ENCODE data around the gene ITPKB.
"Not testable (repeated sequence)": the region's sequence is repeated elsewhere in the genome, so short reads cannot be mapped to it uniquely, and the experiment has no call there.

ITPKB gene

DNA sequence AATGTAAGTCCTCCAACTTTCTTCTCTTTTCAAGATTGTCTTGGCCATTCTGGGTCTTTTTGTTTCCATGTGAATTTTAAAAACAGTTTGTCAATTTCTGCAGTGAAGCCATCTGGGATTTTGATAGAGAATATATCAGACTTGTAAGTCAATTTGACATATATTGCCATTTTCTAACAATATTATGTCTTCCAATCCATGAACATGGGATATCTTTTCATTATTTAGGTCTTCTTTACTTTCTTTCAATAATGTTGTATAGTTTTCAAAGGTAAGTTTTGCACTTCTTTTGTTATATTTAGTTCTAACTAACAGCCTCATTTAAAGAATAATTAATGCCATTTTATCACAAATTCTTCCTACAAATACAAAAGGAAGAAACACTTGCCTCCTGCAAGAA lies 117.1 kb downstream of the ITPKB start:
- DNase-seq (ENCODE audit: low read depth) = no peak

DNA sequence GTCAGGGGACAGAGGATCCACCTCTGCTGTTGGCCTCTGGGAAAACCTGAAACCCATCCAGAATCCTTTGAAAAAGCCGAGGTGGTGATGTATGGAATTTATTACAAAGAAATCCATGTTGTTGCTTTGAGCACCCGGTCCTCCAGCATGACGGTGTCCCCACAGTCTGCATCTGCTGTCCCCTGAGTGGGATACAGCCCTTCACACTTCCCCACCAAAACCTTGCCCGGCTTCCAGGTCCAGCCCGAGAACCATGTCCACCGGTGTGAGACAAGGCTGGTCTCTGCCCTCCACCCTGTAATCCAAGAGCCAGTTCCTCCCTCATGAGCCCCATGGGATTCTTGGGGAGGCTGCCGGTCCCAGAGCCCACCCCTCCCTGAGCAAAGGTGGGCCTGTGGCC lies 120.1 kb downstream of the ITPKB start:
- DNase-seq (ENCODE audit: low read depth) = no peak

DNA sequence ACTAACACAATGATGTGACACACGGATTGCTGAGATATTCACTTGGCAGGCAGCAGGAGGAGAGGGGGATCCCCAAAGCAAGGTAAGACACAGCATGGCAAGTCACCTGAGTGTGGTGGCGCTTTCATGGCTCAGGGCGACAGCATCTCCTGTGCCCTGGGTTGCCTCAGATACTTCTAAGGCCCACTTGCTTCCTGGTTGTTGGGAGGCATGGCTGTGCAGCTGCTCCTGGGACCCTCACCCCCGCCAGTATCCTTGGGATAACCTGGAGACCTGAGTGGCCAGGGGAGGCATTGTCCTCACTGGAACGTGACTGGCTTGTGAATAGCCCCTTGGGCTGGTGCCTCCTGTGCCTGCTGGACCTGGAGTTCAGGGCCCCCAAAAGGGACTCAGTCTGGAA lies 120.7 kb downstream of the ITPKB start:
- DNase-seq (ENCODE audit: low read depth) = no peak

DNA sequence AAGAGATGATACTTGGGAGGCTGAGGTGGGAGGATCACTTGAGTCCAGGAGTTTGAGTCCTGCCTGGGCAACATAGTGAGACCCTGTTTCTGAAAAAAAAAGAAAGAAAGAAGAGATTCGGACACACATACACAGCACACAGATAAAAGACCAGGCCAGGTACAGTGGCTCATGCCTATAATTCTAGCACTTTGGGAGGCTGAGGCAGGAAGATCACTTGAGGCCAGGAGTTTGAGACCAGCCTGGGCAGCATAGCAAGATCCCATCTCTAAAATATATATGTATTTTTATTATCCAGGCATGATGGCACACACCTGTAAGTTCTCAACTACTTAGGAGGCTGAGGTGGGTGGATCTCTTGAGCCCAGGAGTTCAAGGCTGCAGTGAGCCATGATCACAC lies 121.4 kb downstream of the ITPKB start:
- not testable (repeated sequence) for DNase-seq (ENCODE audit: low read depth)

DNA sequence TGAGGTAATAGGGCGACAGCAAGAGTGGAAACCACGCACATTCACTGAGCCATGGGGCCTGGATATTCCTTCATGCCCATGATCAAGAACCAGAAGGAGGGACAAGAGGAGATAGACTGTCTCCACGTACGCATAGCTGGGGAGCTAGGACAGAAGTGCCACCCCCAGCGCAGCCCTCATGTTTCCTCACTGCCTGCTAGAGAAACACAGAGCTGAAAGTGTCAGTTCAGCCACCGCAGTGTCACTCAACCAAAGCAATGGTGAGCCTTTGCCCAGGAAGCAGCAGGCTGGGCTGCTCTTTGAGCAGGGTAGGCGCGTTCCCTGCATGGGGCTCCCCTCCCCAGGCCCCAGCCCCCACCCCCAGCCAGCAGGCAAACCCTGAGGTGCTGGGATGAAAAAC lies 122.0 kb downstream of the ITPKB start:
- DNase-seq (ENCODE audit: low read depth) = no peak

DNA sequence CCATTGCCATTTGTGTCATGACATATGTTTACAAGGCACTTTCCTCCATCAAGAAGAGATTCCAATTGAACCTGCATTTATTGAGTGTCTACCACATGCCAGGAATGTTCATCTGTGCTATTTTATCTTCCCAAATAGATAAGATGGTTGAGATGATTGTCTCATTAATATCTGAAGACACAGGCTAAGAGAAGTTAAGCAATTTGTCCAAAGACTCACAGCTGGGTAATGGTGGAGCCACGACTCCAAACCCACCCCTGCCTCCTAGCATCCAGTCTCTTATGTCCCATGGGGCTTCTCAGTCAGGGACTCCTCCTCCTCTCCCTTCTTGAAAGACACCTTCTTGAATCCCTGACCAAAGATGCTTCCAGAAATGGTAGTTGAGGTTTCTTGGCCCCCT lies 122.4 kb downstream of the ITPKB start:
- no peak for DNase-seq (ENCODE audit: low read depth)

DNA sequence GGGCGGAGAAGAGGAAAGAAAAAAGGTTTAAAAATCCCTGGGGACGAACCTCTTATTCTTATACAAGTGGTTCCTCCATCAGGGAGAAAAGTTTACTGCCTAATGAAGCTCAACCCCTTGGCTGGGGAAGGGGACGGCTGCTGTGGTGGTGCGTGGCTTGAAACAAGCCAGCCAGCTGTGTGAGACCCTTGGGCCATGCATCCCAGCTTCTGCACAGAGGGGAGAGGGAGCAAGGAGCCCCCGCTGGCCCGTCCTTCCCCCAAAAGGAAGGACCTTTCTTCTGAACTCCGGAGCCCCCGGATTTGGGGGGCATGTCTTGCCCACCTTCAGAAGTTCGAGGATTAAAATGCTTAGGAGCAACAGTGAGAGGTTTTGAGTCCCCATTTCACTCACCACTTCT lies 123.2 kb downstream of the ITPKB start:
- DNase-seq (ENCODE audit: low read depth) = no peak

DNA sequence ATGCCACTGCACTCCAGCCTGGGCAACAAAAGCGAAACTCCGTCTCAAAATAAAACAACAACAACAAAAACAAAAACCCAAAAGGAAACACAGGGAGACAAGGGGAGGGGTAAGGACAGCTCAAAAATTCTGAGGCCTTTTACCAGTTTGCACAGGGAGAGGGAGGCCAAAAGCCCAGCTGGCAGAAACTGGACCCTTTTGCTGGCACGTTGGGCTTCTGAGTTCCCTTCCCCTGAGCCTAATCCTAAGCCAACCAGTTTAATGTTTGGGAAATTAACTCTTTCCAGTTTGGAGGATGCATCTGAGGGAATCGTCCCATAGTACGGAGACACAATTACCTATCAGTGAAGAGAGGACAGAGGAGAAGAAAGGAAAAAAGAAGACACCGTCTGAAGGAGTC lies 127.1 kb downstream of the ITPKB start:
- not testable (repeated sequence) for DNase-seq (ENCODE audit: low read depth)

DNA sequence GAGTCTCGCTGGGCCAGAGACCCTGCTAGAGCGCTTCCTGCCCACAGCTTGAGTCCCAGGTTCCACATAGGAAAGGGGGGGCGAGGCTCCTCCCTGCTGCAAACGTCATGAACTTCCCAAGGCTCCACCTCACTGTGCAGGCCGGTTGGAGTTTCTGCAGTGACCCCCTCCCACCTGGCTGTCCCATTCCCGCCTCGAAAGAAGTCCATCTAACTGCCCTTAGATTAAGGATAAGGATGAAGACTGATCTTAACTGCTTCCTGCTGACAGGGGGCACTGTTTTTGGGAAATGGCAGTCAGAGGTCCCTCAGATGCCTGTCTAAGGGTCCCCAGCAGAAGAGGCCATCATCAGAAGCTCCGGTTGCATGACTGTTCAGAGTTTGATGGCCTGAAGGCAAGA lies 127.8 kb downstream of the ITPKB start:
- DNase-seq (ENCODE audit: low read depth) = no peak

DNA sequence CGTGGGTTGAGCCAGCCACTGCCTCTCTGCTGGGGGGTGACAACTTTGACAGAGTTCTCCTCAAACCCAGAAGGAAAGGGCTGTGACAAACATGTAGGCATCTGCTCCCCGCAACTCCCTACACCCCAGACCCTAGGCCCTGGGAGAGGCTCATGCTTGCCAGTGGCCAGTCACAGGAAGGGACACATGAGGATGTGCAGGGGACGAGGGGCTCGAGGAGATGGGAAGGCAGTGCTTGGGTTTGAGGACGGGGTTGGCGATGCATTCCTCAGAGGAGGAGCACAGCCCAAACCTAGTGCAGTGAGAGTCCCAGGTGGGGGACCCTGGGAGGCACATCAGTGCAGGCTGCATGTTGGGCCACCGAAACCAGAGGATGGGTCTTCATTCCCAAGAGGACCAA lies 128.4 kb downstream of the ITPKB start:
- no peak for DNase-seq (ENCODE audit: low read depth)

DNA sequence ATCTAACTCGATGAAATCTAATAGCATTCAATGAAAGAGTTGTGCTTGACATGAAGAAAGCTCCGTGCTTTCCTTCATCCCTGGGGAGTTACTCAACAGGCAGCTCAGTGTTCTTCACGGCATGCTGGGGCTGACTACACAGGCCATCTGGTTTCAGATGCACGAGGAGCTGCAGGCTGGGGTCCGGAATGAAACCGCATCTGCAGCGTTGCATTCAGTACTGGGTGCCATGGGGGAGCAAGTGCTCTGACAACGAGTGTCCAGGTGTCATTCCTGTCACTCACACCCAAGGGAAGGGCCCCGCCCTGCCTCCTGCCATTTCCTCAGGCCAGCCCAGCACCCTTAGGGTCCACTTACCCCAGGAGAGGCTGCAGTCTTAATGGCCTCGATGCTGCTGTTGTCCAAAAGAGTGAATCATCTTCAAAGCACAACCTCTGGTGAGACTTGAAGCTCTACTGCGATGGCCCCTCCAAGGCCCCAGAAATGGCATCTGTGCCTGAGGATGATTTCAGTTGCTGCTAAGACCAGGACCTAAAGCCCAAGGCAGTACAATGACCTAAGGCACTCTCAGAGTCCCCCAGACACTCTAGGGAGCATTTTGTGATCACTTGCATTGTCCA lies 129.1 kb downstream of the ITPKB start:
- DNase-seq (ENCODE audit: low read depth) = no peak

DNA sequence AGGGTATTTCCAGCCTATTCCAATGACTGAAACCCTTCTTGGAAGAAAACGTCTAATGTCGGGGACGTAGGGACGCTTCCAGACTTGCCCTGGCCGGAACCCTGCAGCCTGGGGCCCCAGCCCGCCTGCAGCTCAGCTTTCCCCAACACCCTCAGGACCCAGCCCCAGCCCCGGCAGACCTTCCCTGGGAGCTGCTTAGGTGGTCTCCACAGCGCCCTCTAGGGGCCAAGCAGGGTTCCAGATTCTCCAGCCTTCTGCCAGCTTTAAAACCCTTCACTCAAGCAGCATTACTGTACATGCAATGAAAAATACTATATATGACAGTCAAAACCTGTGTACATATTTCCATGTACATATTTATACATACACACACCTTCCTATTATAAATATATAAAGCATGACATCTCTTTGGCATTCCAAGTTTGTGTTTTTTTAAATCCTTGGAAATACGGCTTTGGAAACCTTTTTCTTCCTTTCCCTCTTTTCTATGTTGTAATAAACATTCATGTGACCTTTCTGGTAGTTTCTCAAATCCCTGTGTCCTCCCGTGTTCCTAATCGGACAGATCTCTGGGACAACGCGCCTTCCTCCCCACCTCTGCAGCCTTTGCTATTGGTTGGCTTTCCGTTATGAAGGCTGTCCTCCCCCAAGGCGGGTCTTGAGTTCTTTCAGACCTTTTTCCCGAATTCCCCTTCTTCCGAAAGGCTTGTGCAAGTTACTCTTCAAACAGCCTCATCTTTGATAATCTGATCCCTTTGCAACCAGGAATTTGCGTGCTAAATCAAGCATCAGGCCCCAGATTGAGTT lies 130.2 kb downstream of the ITPKB start:
- DNase-seq (ENCODE audit: low read depth) = peak; percentile 43

DNA sequence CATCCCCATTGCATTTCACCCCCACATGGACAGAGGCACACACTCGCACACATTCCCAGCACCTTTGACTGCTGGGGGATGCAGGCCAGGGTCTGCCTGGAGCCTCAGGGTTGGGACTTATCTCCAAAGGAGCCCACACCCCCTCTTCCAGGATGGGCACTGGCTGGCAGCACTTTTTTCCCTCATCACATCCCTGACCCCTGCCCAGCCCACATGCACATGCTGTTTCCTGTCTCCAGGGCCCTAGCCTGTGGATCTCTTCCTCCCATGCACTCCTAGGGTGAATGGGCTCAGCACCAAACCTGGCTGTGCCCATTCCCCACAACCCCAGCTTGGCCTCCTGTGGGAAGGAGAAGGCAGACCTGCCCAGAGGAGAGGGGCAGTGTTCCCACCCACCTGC lies 131.3 kb downstream of the ITPKB start:
- DNase-seq (ENCODE audit: low read depth) = no peak

DNA sequence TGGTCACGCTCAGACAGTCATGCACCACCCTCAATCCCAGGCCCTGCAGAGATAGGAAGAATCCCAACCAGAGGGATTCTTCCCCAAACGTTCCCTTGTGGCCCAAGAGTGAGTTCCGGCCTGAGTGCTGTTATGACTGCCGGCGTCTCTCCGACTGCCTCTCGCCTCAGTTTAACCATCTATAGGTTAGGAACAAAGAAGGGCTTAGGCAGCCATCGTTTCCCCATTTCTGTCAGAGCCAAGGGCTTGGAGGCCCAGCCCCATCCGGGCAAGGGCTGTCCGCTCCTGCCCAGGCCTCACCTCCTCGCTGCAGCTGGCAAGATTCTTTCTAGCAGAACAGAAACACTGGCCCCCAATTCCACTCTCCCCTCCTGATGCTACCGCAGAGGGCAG lies 131.8 kb downstream of the ITPKB start:
- no peak for DNase-seq (ENCODE audit: low read depth)

DNA sequence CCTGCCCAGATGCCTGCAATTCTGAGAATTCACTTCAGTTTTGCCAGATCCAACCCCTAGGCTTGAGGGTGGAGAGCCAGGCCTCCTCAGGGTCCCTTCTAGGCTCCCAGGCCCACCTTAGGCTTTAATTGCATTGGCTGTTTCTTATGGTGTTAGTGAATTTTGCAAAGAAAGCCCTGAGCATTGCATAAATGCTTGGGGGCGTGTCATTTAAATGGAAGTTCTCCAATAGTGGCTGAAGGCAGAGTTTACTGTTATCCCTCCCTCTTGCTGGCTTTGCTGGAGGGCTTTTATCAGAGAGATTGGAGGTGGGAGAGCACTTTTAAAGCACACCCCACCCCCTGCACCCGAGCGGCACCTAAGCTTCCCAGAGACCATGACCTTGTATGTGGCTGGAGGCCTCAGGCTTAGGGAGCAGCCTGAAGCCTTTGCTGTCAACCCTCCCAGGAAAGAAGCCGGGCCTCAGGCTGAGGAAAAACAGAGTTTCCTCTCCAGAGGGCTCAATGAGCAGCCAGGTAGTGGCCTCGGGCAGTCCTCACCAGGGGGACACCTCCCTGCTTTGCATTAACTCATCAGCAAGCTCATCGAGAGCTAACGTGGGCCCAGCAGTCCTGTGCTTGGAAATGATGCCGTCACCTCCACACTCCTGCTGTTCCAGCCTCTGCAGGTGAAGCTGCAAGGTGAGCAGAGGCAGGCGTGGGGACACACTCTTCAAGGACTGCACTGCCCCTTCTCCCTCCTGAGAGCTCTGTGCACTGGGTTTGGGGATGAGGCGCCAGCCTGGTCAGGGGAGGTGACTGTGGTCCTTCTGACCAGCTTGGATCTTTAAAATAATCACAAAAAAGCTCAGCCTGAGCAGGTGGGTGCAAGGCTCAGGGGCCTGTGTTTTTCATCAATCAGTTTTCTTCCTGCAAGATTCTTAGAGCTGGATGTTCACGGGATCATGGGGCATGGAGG lies 132.5 kb downstream of the ITPKB start:
- DNase-seq (ENCODE audit: low read depth) = no peak

DNA sequence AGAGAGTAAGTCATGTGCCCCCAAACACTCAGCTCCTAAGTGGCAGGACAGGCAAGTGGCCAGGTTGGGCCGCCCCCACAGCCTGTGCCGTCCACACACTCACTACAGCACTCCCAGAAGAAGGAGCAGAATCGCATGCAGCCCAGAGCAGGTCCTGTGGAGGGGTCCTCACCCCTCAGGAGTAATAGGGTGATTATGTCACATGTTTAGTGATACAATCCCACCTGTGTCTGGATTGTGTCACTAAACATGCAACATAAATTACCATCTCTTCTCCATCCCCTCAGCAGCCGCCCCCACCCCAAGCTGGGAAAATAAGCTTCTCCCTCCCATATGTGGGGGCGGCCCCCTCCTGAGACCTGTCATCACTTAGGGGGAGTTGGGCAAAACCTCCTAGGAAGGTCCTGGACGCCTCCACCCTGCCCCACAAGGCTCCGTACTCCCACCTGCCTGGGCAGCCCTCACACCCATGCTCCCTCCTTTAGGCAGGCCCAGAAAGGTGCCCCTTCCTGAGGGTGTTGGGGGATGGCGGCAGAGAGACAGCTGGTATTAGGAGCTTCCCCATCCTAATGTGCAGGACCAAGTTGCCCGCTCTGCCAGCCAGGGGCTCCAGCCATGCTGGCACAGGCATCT lies 133.6 kb downstream of the ITPKB start:
- DNase-seq (ENCODE audit: low read depth) = no peak

DNA sequence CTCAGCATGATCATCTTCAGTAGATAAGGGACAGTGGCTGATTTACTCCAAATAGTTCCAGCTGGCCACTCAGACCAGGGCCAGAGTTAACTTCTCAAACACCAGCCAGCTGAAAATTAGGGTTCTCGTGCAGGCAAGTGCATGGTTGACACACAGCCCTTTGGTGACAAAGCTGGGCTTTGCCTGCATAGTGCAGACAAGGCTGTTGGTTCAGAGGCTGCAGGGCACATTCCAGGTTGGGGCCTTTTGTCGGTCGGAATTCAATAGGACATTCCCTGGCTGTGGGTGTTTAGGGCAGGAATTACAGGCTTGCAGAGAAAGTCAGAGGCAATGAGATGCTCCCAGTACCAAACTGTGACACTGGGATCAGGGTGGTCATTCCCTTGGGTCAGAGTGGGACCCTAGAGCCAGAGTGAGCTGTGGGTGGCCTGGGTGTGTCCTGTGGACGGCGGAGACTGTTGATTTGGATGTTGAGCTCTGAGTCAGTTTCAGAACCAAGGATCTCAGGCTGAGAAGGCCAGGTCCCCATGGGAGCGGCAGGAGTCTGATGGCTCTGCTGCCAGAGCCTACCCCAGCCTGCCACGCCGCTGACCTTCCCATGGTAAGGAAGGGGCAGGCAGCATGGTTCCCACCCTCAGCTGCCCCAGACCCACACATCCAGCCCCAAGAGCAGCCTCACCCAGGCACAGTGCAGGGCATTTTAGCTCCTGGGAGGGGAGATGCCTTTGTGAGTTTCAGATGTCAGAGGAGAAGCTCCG lies 134.3 kb downstream of the ITPKB start:
- DNase-seq (ENCODE audit: low read depth) = no peak

DNA sequence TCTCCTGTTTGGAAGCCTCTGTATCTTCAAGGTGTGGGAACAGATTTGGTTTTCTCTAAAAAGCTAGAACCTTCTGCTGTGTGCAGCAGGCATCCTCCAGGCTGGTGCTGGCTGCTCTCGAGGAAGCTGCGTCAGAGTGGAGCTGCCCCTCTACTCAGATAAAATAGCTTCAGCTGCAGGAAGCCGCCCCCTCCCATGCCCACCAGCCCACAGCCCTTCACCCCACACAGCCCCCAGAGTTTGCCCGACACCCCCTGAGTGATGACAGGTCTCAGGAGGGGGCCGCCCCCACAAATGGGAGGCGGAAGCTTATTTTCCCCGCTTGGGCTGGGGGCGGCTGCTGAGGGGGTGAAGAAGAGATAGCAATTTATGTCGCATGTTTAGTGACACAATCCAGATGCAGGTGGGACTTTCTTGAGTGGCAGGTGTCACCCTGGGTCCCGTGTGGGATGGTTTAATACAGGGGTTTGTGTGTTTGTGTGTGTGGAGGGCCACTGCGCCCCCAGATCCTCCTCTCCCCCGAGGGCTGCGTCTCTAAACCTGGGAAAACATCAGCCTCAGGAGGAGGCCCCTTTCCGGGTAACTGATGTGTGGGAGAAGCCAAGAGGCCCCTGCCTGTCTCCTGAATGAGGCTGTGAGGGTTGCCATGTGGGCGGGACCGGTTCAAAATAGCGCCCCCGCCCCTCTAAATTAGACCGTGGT lies 135.1 kb downstream of the ITPKB start:
- no peak for DNase-seq (ENCODE audit: low read depth)

DNA sequence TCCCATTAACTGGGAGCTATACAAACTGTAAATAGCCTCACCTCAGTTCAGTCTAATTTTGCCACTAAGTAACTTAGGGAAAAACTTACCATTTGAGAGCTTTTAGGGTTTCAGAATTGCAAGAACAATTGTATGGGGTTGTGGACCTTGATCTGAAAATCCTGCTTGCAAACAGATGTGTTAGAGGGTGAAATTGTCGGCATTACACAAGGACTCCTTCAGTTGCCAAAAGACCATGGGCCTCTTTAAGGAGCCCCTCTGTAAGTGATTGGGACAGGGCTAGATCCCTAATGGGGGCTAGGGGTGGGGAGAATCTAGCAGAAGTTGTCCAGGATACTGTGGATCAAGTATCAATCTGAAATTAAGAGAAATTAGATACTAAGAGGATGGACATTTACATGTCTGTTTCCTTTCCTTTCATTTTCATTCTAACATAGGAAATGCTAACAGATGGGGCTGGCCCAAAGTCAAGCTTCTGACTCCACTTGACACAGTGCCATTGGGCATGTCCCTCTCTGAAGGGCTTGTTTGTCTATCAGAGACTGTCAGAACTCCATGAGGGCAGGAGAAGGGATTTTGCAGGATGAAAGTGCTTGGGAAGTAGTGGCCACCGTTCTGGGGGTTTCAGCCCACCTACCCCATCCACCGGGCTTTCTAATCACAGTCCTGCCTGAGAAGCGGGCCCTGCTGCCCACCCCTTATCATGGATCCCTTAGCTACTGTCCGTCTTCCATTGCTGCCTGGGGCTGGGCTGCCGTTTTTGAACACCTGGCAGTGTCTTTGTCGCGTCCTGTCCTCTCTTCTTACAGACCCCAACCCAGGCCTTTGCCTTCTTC lies 135.8 kb downstream of the ITPKB start:
- no peak for DNase-seq (ENCODE audit: low read depth)
